Naive thymus-derived CD8-positive, alpha-beta T cell (primary cell): ENCODE measurements around the gene MAD1L1. TPM values are rescaled to one million over a fixed set of nuclear protein-coding genes. Genes with fewer than 3 reads are reported as not detected.

ENCODE experiments used
- ATAC-seq, 2 donors: fragments of 150-1000 bp; cut with Tn5 transposase in 1 of 2; sonication (Bioruptor Pico), chemical (Tn5 transposase) in 1 of 2; 1 replicate in 1 of 2; 2 replicates in 1 of 2; pipeline ENCODE4 v1.10.0; 2021; ENCODE audit warnings: mild to moderate bottlenecking in 2 of 2, moderate library complexity in 2 of 2
- POLR2A ChIA-PET: fragments of 350-600 bp; sonication (Branson Sonifier 250); formaldehyde crosslinking; loops from one replicate; lab custom pipeline; 2021; ENCODE audit warnings: antibody characterized with exemption; lab: Charles Lee
- DNase-seq, 10 donors: peaks; one replicate each; pipeline versions ENCODE4 v3.0.0 to v3.0.0-alpha.2; 2020 to 2022
- H3K27ac Mint-ChIP-seq, 10 donors: one replicate each; pipeline ENCODE4 v1.8.0; 2020 to 2022; ENCODE audit warnings: mild to moderate bottlenecking in 10 of 10, mixed read lengths in 10 of 10, moderate library complexity in 4 of 10, inconsistent platforms in 1 of 10
- H3K27me3 Mint-ChIP-seq, 5 donors: one replicate each; pipeline ENCODE4 v1.8.0; 2021 to 2022; ENCODE audit warnings: mixed read lengths in 5 of 5
- H3K36me3 Mint-ChIP-seq, 3 donors: one replicate each; pipeline ENCODE4 v1.8.0; 2020 to 2022; ENCODE audit warnings: mixed read lengths in 3 of 3, mild to moderate bottlenecking in 2 of 3, inconsistent platforms in 1 of 3
- H3K4me1 Mint-ChIP-seq, 4 donors: one replicate each; pipeline ENCODE4 v1.8.0; 2021 to 2022; ENCODE audit warnings: mixed read lengths in 4 of 4
- H3K4me3 Mint-ChIP-seq, 10 donors: one replicate each; pipeline ENCODE4 v1.8.0; 2020 to 2022; ENCODE audit warnings: mild to moderate bottlenecking in 10 of 10, mixed read lengths in 10 of 10, moderate library complexity in 6 of 10, inconsistent platforms in 1 of 10
- H3K9me3 Mint-ChIP-seq, 9 donors: one replicate each; pipeline ENCODE4 v1.8.0; 2020 to 2022; ENCODE audit warnings: mixed read lengths in 9 of 9, mild to moderate bottlenecking in 3 of 9, inconsistent platforms in 1 of 9, moderate library complexity in 1 of 9
- polyA plus RNA-seq, 3 donors: library from polyadenylated mRNA; unstranded; fragments of 300-500 nt; fragmentation: Illumina TruSeq; gene quantifications; one replicate each; pipeline ENCODE4 v1.2.3, GENCODE V29; 2021
- total RNA-seq, 8 experiments: library from RNA in 2 of 8; stranded (reverse) in 2 of 8; gene quantifications; one replicate each; pipeline ENCODE4 v1.2.3 and lab custom pipeline; 2021 to 2026

The MAD1L1 gene
- 10 to 100 TPM; 84.5 to 95.9 TPM for total RNA-seq
- polyA plus RNA-seq = 100 to 1,000 TPM; 146 to 243 (median 190) TPM
- 2.9 to 15.3 (median 5.6) reads per million in 6 experiments for total RNA-seq (lab: John Stamatoyannopoulos, UW)

- POLR2A ChIA-PET = interaction anchor here (1.4 to 1.6 kb wide), 3 partner anchors 9 to 122 kb away, joined by 3 to 7 read pairs (median 5); partner anchors contain the start of genes EIF3B, MRM2 and NUDT1
- peaks cover 16 to 49% (median 44%) of the 10 kb centered on the region in 4 donors for H3K4me1 Mint-ChIP-seq
- peaks cover 0 to 44% (median 3%) of the 10 kb centered on the region in 3 donors for H3K36me3 Mint-ChIP-seq
These were observed at the start of gene MAD1L1 for GRCh38 chr7:2232766-2233520. Gene MAD1L1 (minus strand): TSS chr7:2232945. CDS start chr7:2230133, 2,812 bp downstream.

DNA sequence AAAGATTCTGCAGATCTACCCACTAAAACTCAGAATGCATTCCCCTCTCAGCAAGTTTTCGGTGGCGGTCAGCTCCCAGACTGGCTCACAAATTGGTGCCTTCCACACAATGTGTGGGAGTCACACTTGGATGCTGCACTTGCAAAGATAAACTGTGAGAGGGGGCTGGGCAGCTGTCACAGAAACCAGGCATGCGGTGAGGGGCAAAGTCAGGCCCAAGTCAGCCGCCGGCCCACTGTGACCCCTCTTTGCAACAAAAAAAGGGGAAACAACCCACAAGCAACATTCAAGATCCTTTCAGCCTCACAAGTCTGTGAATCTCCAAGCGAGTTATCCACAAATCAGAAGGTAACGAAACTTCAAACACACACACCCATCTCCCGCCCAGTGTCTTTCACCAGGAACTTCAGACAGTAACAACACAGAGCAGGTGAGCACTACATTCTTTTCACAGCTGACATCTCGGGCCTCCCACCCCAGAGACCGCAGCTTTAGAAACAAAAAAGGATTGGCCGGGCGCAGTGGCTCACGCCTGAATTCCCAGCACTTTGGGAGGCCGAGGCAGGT is 49.5 kb upstream of the MAD1L1 start:
- Mint-ChIP-seq H3K36me3 (peaks cover 0 to under 1% (median 0%) of the 10 kb centered on the region in 3 donors), H3K9me3 (no peaks in the 10 kb centered on the region), H3K27me3 (no peaks in the 10 kb centered on the region), H3K4me1 (peaks cover 0 to 9% (median 3%) of the 10 kb centered on the region in 4 donors), H3K4me3 (no peak overlapping the region), H3K27ac (peak overlapping the region in 1 of 10 donors; percentile 61)
- POLR2A ChIA-PET = interaction anchor here (0.5 kb wide), 1 partner anchor 76 kb away, joined by 6 read pairs; no protein-coding TSS in a partner anchor
- DNase-seq = no peak
- ATAC-seq = no peak

More at GRCh38 chr7:2232766-2233520, at the start of gene MAD1L1:
- Mint-ChIP-seq H3K4me3 (peak within 1 kb of the TSS; percentile 85 to 96 (median 92)), H3K27ac (peak within 1 kb of the TSS; percentile 76 to 97 (median 92)), H3K27me3 (no peaks in the 10 kb centered on the region), H3K9me3 (no peaks in the 10 kb centered on the region)
- peak; percentile 92 to 94 for ATAC-seq
- DNase-seq = peak; percentile 82 to 93 (median 88)

DNA sequence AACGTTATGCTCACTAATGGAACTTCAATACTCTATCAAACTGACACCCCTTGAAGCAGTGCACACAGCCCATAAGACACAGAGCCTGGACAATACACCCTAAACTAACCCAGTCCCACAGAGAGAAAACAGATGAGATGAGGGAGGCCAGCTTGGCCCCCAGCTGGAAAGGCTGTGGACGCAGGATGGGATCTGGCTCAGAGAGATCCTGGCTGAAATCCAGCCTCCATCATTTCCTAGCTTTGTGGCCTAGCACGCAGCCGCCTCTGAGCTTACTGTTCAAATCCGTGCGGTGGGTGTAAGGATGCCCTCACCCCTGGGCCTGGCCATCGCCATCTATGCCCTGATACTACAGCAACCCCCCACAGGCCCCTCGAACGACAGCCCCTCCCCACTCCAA is 48.8 kb upstream of the MAD1L1 start:
- POLR2A ChIA-PET = interaction anchor here (0.5 kb wide), 1 partner anchor 75 kb away, joined by 6 read pairs; no protein-coding TSS in a partner anchor
- H3K4me1 Mint-ChIP-seq = peaks cover 0 to 9% (median 3%) of the 10 kb centered on the region in 4 donors
- DNase-seq = no peak
- peaks cover 0 to 4% (median 2%) of the 10 kb centered on the region in 3 donors for H3K36me3 Mint-ChIP-seq
- no peak overlapping the region for H3K4me3 Mint-ChIP-seq
- no peak for ATAC-seq
- H3K9me3 Mint-ChIP-seq = no peaks in the 10 kb centered on the region
- H3K27ac Mint-ChIP-seq = peak overlapping the region in 2 of 10 donors; percentile 7 to 65
- H3K27me3 Mint-ChIP-seq = no peaks in the 10 kb centered on the region

- no peak for ATAC-seq
- Mint-ChIP-seq H3K9me3 (no peaks in the 10 kb centered on the region), H3K27me3 (no peaks in the 10 kb centered on the region), H3K27ac (no peak overlapping the region), H3K4me1 (peaks cover 0 to 9% (median 3%) of the 10 kb centered on the region in 4 donors), H3K4me3 (no peak overlapping the region), H3K36me3 (peaks cover 0 to 4% (median 2%) of the 10 kb centered on the region in 3 donors)
- POLR2A ChIA-PET = interaction anchor here (0.7 kb wide), 2 partner anchors 77 to 439 kb away, joined by 3 to 4 read pairs; no protein-coding TSS in a partner anchor
- no peak for DNase-seq
These were observed 47.7 kb upstream of the MAD1L1 start for GRCh38 chr7:2280424-2280823.

DNA sequence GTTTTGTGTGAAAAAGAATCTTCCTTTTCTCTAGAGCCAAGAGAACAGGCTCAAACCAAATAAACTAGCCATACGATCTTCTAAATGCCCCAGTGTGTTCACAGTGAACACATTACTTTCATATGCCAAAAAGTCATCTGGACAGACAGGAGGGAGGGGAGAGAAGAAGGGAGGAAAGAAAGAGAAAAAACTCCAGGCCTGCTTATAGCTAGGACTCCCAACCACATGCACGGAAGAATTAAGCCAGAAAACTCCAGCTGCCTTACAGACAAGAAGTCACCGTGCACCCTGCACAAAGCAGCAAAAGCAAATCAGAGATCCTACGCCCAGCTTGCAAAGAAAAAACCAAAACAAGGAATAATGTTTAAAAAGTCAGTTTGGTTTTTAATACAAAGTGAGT is 47.2 kb upstream of the MAD1L1 start:
- H3K4me3 Mint-ChIP-seq = no peak overlapping the region
- H3K4me1 Mint-ChIP-seq = peaks cover 0 to 9% (median 3%) of the 10 kb centered on the region in 4 donors
- no peaks in the 10 kb centered on the region for H3K27me3 Mint-ChIP-seq
- ATAC-seq (no peak), DNase-seq (no peak)
- H3K9me3 Mint-ChIP-seq = no peaks in the 10 kb centered on the region
- H3K36me3 Mint-ChIP-seq = peaks cover 0 to 4% (median 2%) of the 10 kb centered on the region in 3 donors
- H3K27ac Mint-ChIP-seq = peak overlapping the region in 3 of 10 donors; percentile 24 to 44 (median 43)
- POLR2A ChIA-PET = interaction anchor here (0.7 kb wide), 1 partner anchor 439 kb away, joined by 4 read pairs; no protein-coding TSS in a partner anchor

DNA sequence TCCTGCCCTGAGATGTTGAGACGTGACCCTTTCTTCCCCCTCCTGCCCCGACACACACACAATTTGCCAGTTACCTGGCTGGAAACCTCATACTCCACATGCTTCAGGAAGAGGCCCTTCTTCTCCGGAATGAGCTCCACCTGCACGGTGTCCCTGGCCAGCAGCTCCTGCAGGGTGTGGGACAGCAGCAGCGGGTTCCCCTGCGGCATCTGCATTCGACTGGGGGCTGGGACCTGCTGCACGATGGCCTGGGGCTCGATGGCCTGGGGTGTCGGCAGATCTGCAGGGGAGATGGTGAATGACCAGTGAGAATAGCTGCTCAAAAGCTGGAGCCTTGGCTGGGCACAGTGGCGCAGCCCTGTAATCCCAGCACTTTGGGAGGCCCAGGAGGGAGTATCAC is 45.3 kb upstream of the MAD1L1 start:
- no peak for ATAC-seq

GRCh38 chr7:2276107-2276506 is 43.4 kb upstream of the MAD1L1 start:
- peaks cover 0 to 11% (median 7%) of the 10 kb centered on the region in 3 donors for H3K36me3 Mint-ChIP-seq
- no peak overlapping the region for H3K4me3 Mint-ChIP-seq
- H3K27ac Mint-ChIP-seq = no peak overlapping the region
- DNase-seq (no peak), ATAC-seq (no peak)
- H3K27me3 Mint-ChIP-seq = no peaks in the 10 kb centered on the region
- POLR2A ChIA-PET = no interaction called here
- peaks cover 0 to 9% (median 3%) of the 10 kb centered on the region in 4 donors for H3K4me1 Mint-ChIP-seq
- no peaks in the 10 kb centered on the region for H3K9me3 Mint-ChIP-seq

More for the DNA sequence above, 45.3 kb upstream of the MAD1L1 start:
- POLR2A ChIA-PET = no interaction called here
- no peak for DNase-seq
- Mint-ChIP-seq H3K9me3 (no peaks in the 10 kb centered on the region), H3K4me1 (peaks cover 0 to 9% (median 3%) of the 10 kb centered on the region in 4 donors), H3K4me3 (no peak overlapping the region), H3K36me3 (peaks cover 0 to 7% (median 4%) of the 10 kb centered on the region in 3 donors), H3K27ac (no peak overlapping the region), H3K27me3 (no peaks in the 10 kb centered on the region)

GRCh38 chr7:2275101-2275500 is 42.4 kb upstream of the MAD1L1 start:
- Mint-ChIP-seq H3K27ac (no peak overlapping the region), H3K9me3 (no peaks in the 10 kb centered on the region), H3K4me3 (no peak overlapping the region), H3K36me3 (peaks cover 0 to 11% (median 7%) of the 10 kb centered on the region in 3 donors), H3K27me3 (no peaks in the 10 kb centered on the region), H3K4me1 (peaks cover 0 to 4% (median 2%) of the 10 kb centered on the region in 4 donors)
- DNase-seq = no peak
- POLR2A ChIA-PET = no interaction called here
- ATAC-seq = no peak

DNA sequence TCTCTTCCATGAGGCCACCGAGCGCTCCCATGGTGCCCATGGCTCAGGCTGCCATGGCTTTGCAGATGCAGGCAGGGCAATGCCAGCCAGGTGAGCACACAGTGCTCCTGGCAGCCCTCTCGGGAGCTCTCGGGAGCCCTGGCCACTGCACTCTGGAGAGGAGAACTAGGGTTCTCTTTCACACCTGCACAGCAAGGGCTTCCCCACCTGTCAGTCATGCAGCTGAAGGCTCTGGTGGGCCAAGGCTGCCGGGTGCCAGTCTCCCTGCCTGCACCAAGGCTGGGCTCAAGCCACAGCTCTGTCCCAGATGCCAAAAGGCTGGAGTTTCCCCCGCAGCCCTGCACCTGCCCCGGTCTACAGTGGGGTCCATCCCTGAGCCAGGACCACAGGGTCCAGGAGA is 41.9 kb upstream of the MAD1L1 start:
- DNase-seq = no peak
- no peak for ATAC-seq
- no peaks in the 10 kb centered on the region for H3K9me3 Mint-ChIP-seq
- H3K27me3 Mint-ChIP-seq = no peaks in the 10 kb centered on the region
- POLR2A ChIA-PET = no interaction called here
- H3K27ac Mint-ChIP-seq = no peak overlapping the region
- H3K4me3 Mint-ChIP-seq = no peak overlapping the region
- H3K4me1 Mint-ChIP-seq = peaks cover 0 to under 1% (median under 1%) of the 10 kb centered on the region in 4 donors
- H3K36me3 Mint-ChIP-seq = peaks cover 0 to 11% (median 7%) of the 10 kb centered on the region in 3 donors

- no peak overlapping the region for H3K4me3 Mint-ChIP-seq
- no peak for DNase-seq
- H3K4me1 Mint-ChIP-seq = no peaks in the 10 kb centered on the region
- no peaks in the 10 kb centered on the region for H3K27me3 Mint-ChIP-seq
- ATAC-seq = no peak
- peaks cover 0 to 11% (median 7%) of the 10 kb centered on the region in 3 donors for H3K36me3 Mint-ChIP-seq
- POLR2A ChIA-PET = no interaction called here
- peak overlapping the region in 1 of 10 donors; percentile 83 for H3K27ac Mint-ChIP-seq
- no peaks in the 10 kb centered on the region for H3K9me3 Mint-ChIP-seq
These were observed 41.1 kb upstream of the MAD1L1 start for GRCh38 chr7:2273866-2274265.

GRCh38 chr7:2272031-2272430 is 39.3 kb upstream of the MAD1L1 start:
- no peak for DNase-seq
- no peak for ATAC-seq
- POLR2A ChIA-PET = no interaction called here
- no peaks in the 10 kb centered on the region for H3K9me3 Mint-ChIP-seq
- no peak overlapping the region for H3K27ac Mint-ChIP-seq
- no peaks in the 10 kb centered on the region for H3K4me1 Mint-ChIP-seq
- peaks cover 0 to 11% (median 4%) of the 10 kb centered on the region in 3 donors for H3K36me3 Mint-ChIP-seq
- no peak overlapping the region for H3K4me3 Mint-ChIP-seq
- no peaks in the 10 kb centered on the region for H3K27me3 Mint-ChIP-seq

DNA sequence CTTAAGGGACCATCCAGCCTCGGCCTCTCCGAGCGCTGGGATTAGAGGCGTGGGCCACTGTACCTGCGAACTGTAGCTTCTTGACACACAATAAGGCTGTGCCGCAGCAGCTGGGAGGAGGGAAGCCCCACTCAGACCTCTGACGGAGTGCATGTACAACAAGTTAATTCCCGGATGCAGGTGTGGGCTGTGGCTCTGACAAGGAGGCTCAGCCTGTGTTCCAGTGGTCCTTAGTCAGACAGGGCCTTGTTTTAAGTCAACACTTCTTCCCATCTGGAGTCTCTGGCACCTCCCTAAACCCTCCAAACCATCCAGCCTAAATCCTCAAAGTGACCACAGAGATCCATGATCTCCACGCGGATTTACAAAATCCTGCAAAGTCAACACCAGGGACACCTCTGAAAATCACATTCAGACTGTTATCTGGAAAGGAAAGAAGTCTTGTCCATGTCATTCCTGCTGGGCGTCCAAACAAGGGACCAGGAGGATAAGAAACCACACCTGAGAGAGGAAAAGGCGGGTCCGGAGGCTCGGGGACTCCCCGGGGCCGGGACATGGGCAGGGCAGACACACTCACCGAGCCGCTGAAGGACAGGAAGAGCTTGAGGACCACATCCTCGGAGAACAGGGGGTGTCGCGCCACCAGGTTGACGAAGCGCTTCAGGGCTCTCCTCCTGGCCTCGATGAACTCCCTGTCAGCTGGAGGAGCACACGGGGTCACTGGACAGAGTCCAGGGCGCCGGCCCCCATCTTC is 38.7 kb upstream of the MAD1L1 start:
- H3K4me1 Mint-ChIP-seq = no peaks in the 10 kb centered on the region
- peak overlapping the region in 1 of 10 donors; percentile 43 for H3K27ac Mint-ChIP-seq
- H3K4me3 Mint-ChIP-seq = no peak overlapping the region

More for the DNA sequence above, 38.7 kb upstream of the MAD1L1 start:
- peaks cover 0 to 9% (median 3%) of the 10 kb centered on the region in 3 donors for H3K36me3 Mint-ChIP-seq
- H3K9me3 Mint-ChIP-seq = no peaks in the 10 kb centered on the region
- H3K27me3 Mint-ChIP-seq = no peaks in the 10 kb centered on the region
- no peak for DNase-seq
- no peak for ATAC-seq
- POLR2A ChIA-PET = no interaction called here
